ENCODE measurements around the gene PTGES.
A peak's percentile ranks its signal among the peaks of the same experiment; 100 is the strongest.

The PTGES gene

DNA sequence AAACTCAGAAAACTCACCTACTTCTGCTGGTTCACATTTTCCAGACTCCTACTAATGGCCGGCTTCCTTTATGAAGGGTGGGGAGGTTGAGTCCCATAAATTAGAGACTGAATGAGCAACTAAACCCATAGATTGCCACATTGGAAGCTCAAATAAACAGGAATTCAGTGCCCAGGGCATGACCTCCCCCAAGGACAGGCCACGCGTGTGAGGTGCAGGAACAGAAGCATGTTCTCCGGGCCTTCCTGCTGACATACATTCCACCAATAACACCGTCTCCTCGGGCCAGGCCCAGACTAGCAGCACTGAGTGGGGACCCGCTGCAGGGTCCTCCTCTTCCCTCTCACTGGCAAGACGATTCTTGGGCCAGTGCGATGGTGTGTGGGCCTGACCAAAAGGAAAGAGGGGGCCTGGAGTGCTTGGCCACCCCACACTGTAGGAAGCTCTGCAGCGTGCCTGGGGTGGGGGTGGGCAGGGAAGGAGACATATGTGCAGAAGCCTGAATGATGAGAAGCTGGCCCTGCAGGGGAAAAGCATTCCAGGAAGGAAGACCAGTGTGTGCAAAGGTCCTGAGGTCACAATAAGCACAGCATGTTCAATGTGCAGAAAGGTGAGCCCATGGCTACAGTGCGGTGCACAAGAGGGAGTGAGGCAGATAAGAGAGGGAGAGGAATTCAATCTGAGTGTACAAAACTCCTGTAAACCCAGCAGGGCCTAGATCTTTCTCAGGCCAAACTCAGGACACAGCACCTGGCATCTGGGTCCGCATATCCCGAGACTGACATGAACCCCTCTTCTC, 12.0 kb downstream of the PTGES start:
- no peak for DNase-seq

- no peak for DNase-seq
Measured at GRCh38 chr9:129740174-129740573, 12.7 kb downstream of the PTGES start.

DNA sequence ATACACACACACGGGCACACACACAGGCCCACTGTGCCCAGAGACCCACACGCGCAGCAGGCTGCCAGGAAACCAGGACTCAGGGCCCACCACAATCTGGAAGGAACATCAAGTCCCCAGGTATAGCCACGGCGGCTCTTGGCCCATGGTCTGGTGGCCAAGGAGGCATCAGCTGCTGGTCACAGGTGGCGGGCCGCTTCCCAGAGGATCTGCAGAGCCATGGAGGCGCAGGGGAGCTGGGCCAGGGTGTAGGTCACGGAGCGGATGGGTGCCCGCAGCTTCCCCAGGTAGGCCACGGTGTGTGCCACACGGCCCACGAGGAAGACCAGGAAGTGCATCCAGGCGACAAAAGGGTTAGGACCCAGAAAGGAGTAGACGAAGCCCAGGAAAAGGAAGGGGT, 13.4 kb downstream of the PTGES start:
- DNase-seq: no peak

- DNase-seq: peak; percentile 84
Measured at GRCh38 chr9:129737479-129738274, 15.2 kb downstream of the PTGES start.

DNA sequence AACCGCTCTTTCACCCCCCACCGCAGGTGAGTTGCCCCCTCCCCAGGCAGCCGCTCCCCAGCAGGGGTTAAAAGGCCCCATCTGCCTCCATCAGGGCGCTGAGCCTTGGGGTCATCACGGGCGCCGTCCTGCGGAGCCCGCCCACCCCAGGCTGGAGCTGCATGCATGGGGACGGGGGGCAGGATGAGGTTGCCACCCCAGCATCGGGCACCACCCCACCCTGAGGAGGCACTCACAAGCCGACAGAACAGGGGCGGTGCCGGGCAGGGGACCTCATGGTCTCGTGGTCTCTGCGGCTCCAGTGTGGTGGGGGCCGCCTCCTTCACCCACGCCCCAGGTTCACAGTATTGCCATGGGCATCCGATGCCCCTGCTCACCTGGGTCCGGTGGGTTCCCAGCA, 16.5 kb downstream of the PTGES start:
- no peak for DNase-seq

DNA sequence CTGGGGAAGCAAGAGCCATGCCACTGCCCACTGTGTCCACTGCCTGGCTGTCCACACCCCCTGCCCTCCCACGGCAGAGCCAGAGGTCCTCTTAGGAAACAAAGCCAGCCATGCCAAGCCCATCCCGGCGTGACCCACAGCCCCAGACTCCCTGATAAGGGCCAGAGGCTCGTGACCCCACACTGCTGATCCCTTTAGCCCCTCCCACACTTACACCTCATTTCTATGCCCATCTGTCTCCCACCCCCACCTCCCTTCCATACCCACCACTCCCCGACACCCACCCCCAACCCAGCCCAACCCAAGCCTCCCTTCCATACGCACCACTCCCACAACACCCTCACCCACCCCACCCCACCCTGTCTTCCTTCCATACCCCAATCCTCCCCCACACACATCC, 17.3 kb downstream of the PTGES start:
- no peak for DNase-seq

- no peak for DNase-seq
Measured at GRCh38 chr9:129733632-129733953, 19.2 kb downstream of the PTGES start.

DNA sequence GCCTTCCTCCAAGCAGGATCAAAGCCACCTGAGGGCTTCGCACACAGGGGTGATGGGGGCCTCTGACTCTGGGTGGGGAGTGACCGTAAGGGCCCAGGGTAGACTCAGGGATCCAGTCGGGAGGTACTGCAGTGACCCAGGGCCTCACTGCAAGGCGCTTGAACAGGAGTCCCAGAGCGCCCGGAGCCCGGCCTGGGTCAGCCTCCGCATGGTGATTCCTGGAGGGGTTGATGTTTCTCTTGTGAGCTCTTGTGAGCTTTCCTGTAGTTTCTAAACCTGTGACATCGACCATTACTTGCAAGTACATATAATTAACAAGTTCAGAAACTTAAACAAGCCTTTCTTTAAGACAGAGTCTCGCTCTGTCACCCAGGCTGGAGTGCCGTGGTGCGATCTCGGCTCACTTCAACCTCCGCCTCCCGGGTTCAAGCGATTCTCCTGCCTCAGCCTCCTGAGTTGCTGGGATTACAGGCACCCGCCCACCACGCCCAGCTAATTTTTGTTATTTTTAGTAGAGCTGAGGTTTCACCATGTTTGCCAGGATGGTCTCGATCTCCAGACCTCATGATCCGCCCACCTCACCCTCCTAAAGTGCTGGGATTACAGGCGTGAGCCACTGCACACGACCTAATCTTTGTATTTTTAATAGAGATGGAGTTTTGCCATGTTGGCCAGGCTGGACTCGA, 19.8 kb downstream of the PTGES start:
- no peak for DNase-seq

- DNase-seq: no peak
Measured at GRCh38 chr9:129732100-129732499, 20.7 kb downstream of the PTGES start.

GRCh38 chr9:129731477-129732085, 21.3 kb downstream of the PTGES start:
- DNase-seq: no peak

GRCh38 chr9:129728744-129729143, 24.1 kb downstream of the PTGES start:
- DNase-seq: no peak

GRCh38 chr9:129726322-129727160, 26.3 kb downstream of the PTGES start:
- peak; percentile 59 for DNase-seq

- no peak for DNase-seq
Measured at GRCh38 chr9:129725795-129726251, 27.0 kb downstream of the PTGES start.

DNA sequence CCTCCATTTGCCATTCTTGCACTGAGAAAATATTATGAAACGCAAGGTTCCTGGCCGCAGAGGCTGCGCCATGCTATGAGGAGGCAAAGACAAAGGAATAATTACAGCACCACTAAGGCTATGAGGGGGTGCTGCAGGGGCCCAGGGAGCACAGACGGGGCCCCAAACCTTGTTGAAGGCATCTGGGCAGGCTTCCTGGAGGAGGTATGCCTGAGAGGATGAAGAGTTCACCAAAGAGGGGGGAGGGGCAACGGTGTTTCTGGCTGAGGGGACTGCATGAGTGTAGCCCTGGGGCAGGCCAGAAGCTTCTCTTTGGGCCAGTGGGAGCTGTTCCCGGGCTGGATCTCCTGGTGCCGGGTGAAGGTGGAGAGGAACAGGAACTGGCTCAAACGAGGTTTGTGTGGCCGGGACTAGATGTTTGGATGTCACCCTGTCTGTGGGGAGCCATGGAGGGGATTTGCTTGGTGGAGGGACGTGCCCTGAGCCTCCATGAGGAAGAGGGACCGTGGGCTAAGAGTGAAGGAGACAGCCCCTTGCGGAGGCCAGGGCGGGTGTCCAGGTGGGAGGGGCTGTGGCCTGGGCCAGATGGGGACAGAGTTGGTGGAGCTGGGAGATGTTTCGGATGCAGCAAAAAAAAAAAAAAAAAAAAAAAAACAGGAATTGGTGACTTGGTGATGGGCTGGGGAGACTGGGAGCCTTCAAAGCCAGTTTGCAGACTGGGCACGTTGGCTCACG, 28.2 kb downstream of the PTGES start:
- no peak for DNase-seq

DNA sequence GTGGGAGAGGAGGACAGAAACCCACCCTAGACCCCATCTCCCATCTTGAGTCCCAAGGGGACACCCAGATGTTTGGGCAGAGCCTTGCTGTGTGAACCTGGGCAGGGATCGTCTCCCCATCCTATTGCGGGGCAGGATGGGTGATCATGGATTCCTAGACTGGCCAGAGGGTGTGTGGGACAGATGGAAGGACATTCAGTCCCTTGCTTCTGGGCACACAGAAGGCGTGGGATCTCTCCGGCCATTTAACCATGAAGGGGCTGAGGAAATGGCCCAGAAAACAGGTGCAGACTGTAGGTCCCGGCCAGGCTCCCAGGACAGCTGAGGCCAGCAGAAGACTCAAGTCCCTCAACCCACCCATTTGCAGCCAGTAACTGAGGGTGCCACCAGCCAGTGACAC, 29.9 kb downstream of the PTGES start:
- no peak for DNase-seq

DNA sequence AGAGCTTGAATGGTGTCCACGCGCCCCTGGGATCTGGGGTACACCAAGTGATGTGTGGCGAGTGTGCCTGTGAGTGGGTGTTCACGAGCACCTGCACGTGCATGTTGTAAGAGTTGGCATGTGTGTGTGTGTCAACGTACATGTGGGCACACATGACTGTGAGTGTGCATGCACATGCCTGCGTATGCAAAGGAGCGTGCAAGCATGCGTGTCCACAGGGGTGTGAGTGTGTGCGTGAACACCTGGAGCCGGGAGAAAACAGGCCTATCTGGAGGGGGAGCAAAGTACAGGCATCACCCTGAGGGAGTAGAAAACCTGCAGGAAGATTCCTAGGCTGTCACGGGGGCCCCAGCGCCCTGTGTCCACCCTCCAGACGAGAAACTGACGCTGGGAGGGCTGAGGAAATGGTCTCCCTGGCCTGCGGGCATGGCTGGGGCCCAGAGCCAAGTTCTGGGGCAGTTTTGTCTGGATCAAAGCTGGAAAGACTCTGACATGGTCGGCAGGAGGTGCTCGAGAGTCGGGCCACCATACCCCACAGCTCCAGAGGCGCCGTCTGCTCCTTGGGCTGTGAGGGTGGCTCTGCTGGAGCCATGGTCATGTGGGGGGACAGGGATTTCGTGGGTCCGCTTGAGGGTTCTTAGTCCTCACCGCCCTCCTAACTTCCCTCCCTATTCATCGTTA, 31.8 kb downstream of the PTGES start:
- no peak for DNase-seq

GRCh38 chr9:129720181-129720864, 32.5 kb downstream of the PTGES start:
- DNase-seq: no peak

DNA sequence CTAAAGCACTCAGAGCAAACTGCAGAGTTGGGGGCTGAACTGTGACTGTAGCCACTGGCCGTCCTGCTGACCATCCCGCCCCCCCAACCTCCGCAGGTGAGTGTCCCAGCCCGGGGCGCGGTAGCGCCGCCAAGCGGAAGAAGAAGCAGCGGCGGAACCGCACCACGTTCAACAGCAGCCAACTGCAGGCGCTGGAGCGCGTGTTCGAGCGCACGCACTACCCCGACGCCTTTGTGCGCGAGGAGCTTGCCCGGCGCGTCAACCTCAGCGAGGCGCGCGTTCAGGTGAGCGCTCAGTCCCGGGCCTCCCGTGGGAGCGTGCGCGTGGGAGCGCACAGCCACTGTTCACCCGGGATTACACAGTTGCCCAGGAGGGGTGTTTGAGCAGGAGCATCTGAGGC, 33.7 kb downstream of the PTGES start:
- DNase-seq: no peak

DNA sequence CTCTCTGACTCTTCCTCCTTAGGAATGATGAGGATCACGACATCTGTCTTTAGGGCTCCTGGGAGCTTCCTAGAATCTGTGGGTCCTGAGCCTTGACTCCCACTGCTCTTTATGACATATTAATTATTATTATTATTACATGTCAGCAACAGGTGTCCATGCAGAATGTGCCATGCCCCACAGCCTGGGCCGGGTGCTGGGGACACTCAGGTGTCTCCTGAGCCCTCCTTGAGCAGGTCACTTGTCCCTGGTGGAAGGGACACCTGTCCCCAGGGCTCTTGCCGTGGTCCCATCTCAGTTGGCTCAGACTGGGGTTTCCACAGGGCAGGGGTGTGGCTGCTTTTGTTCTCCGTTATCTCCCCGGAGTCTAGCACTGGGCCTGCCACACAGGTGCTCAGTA, 34.2 kb downstream of the PTGES start:
- no peak for DNase-seq

GRCh38 chr9:129717991-129718390, 34.9 kb downstream of the PTGES start:
- DNase-seq: no peak

Data from CD4-positive, alpha-beta T cell treated with Interleukin-21 for 1 hour (primary cell).